HEK293 (cell line): ENCODE data around the gene AUP1.

Source experiments
- CTCF ChIA-PET: fragments of 350-600 bp; formaldehyde crosslinking; extraction: SDS; loops from one replicate; lab custom pipeline; 2021; ENCODE audit warnings: antibody characterized with exemption; lab: Yijun Ruan, JAX
- POLR2A ChIA-PET: fragments of 300-600 bp; formaldehyde crosslinking; extraction: SDS; loops from one replicate; lab custom pipeline; 2020; ENCODE audit warnings: antibody characterized with exemption, inconsistent platforms; lab: Yijun Ruan, JAX
- H3K27ac ChIP-seq: fragments of 200-500 bp; sonication (Bioruptor generic); 2 replicates; pipeline ENCODE4 v1.5.1; 2014; ENCODE audit warnings: low read depth, low read length, control low read depth, inconsistent platforms; ENCODE audit errors: extremely low read depth
- H3K36me3 ChIP-seq, 2 experiments: fragments of 200-500 bp in 1 of 2; sonication (Bioruptor generic) in 1 of 2; 1 replicate in 1 of 2; 2 replicates in 1 of 2; pipeline ENCODE4 v1.5.1; 2014 to 2017; ENCODE audit warnings: inconsistent platforms in 2 of 2, low read length in 2 of 2; ENCODE audit not compliant: control insufficient read depth in 2 of 2, insufficient read depth in 1 of 2
- H3K4me1 ChIP-seq: fragments of 200-500 bp; sonication (Bioruptor generic); 2 replicates; pipeline ENCODE4 v1.5.1; 2014; ENCODE audit warnings: mild to moderate bottlenecking, low read length, inconsistent platforms; ENCODE audit not compliant: control insufficient read depth, insufficient read depth
- H3K4me3 ChIP-seq: 2 replicates; pipeline ENCODE4 v1.5.1; 2011; ENCODE audit warnings: low read depth, mild to moderate bottlenecking, control low read depth, low read length, moderate library complexity
- H3K9me3 ChIP-seq: fragments of 200-500 bp; sonication (Bioruptor generic); 2 replicates; pipeline ENCODE4 v1.5.1; 2014; ENCODE audit warnings: low read depth, low read length, inconsistent platforms; ENCODE audit not compliant: control insufficient read depth, insufficient read depth
- CTCF ChIP-seq: fragments of 450-650 bp; formaldehyde crosslinking; IDR thresholded peaks from 2 replicates; pipeline ENCODE4 v1.5.1; 2016; ENCODE audit warnings: missing biosample characterization, missing genetic modification characterization
- GLI2 ChIP-seq: fragments of 450-650 bp; formaldehyde crosslinking; IDR thresholded peaks from 2 replicates; pipeline ENCODE4; 2017; ENCODE audit warnings: missing biosample characterization, missing genetic modification characterization, low read depth, borderline replicate concordance
- HOXA7 ChIP-seq: sonication (generic); formaldehyde crosslinking; IDR thresholded peaks from 2 replicates; pipeline ENCODE4 v1.8.1; 2022; ENCODE audit warnings: missing genetic modification reagents, borderline replicate concordance
- HOXD13 ChIP-seq: sonication (generic); formaldehyde crosslinking; IDR thresholded peaks from 2 replicates; pipeline ENCODE4 v1.8.0; 2022; ENCODE audit warnings: missing genetic modification reagents, borderline replicate concordance
- KLF16 ChIP-seq: fragments of 450-650 bp; formaldehyde crosslinking; IDR thresholded peaks from 2 replicates; pipeline ENCODE4 v1.5.1; 2017; ENCODE audit warnings: missing biosample characterization, missing genetic modification characterization
- RBAK ChIP-seq: fragments of 450-650 bp; formaldehyde crosslinking; IDR thresholded peaks from 2 replicates; pipeline ENCODE4 v1.5.1; 2016; ENCODE audit warnings: missing biosample characterization, missing genetic modification characterization
- SALL2 ChIP-seq: fragments of 450-650 bp; formaldehyde crosslinking; IDR thresholded peaks from 2 replicates; pipeline ENCODE4 v1.5.0; 2017; ENCODE audit warnings: missing biosample characterization, mild to moderate bottlenecking, missing genetic modification characterization, borderline replicate concordance
- SETDB1 ChIP-seq: IDR thresholded peaks from one replicate; pipeline ENCODE4 v1.6.1; 2017; ENCODE audit warnings: mild to moderate bottlenecking, low read length, moderate library complexity, mixed read lengths; ENCODE audit not compliant: insufficient read length
- SP7 ChIP-seq: fragments of 450-650 bp; formaldehyde crosslinking; IDR thresholded peaks from 2 replicates; pipeline ENCODE4 v1.5.1; 2016; ENCODE audit warnings: missing biosample characterization, missing genetic modification characterization
- ZBTB26 ChIP-seq: fragments of 450-650 bp; formaldehyde crosslinking; optimal IDR thresholded peaks from 2 replicates; pipeline ENCODE3; 2016; ENCODE audit warnings: missing biosample characterization, mild to moderate bottlenecking, missing genetic modification characterization
- ZFP41 ChIP-seq: fragments of 450-650 bp; formaldehyde crosslinking; IDR thresholded peaks from 2 replicates; pipeline ENCODE4 v1.5.1; 2016; ENCODE audit warnings: missing biosample characterization, missing genetic modification characterization, borderline replicate concordance
- ZNF114 ChIP-seq: fragments of 450-650 bp; formaldehyde crosslinking; IDR thresholded peaks from 2 replicates; pipeline ENCODE4 v1.5.0; 2017; ENCODE audit warnings: missing biosample characterization, missing genetic modification characterization
- ZNF121 ChIP-seq: fragments of 450-650 bp; formaldehyde crosslinking; IDR thresholded peaks from 2 replicates; pipeline ENCODE4 v1.5.1; 2016; ENCODE audit warnings: missing biosample characterization, missing genetic modification characterization
- ZNF18 ChIP-seq: fragments of 450-650 bp; formaldehyde crosslinking; IDR thresholded peaks from 2 replicates; pipeline ENCODE4 v1.5.1; 2016; ENCODE audit warnings: missing biosample characterization, missing genetic modification characterization
- ZNF2 ChIP-seq: fragments of 450-650 bp; formaldehyde crosslinking; IDR thresholded peaks from 2 replicates; pipeline ENCODE4 v1.5.1; 2016; ENCODE audit warnings: missing biosample characterization, missing genetic modification characterization
- ZNF488 ChIP-seq: fragments of 450-650 bp; formaldehyde crosslinking; IDR thresholded peaks from 2 replicates; pipeline ENCODE4 v1.5.1; 2016; ENCODE audit warnings: missing biosample characterization, missing genetic modification characterization
- ZNF518A ChIP-seq: fragments of 450-650 bp; formaldehyde crosslinking; conservative IDR thresholded peaks from 2 replicates; pipeline ENCODE4 v1.5.1; 2016; ENCODE audit warnings: low read depth, missing biosample characterization, missing genetic modification characterization
- ZNF544 ChIP-seq: fragments of 450-650 bp; formaldehyde crosslinking; IDR thresholded peaks from 2 replicates; pipeline ENCODE4 v1.5.0; 2017; ENCODE audit warnings: missing biosample characterization, missing genetic modification characterization
- ZNF548 ChIP-seq: fragments of 450-650 bp; formaldehyde crosslinking; IDR thresholded peaks from 2 replicates; pipeline ENCODE4 v1.5.1; 2016; ENCODE audit warnings: missing biosample characterization, missing genetic modification characterization
- ZNF610 ChIP-seq: fragments of 450-650 bp; formaldehyde crosslinking; IDR thresholded peaks from 2 replicates; pipeline ENCODE4 v1.5.1; 2016; ENCODE audit warnings: missing biosample characterization, missing genetic modification characterization, borderline replicate concordance
- ZNF645 ChIP-seq: fragments of 450-650 bp; formaldehyde crosslinking; IDR thresholded peaks from 2 replicates; pipeline ENCODE4; 2016; ENCODE audit warnings: missing biosample characterization, missing genetic modification characterization
- ZNF704 ChIP-seq: fragments of 450-650 bp; formaldehyde crosslinking; IDR thresholded peaks from 2 replicates; pipeline ENCODE4 v1.5.1; 2016; ENCODE audit warnings: missing biosample characterization, missing genetic modification characterization
- ZXDB ChIP-seq: fragments of 450-650 bp; formaldehyde crosslinking; IDR thresholded peaks from 2 replicates; pipeline ENCODE4 v1.5.1; 2016; ENCODE audit warnings: missing biosample characterization, missing genetic modification characterization

Gene AUP1

GRCh38 chr2:74524005-74524404, 5.5 kb downstream of the AUP1 start:
- H3K4me1 ChIP-seq = no peaks in the 10 kb centered on the region; the same call in 1 of the 2 replicates
- ChIA-PET POLR2A (no interaction called here), CTCF (no interaction called here)
- TF ChIP-seq SP7 (tag by site-specific recombination) = no peak
- no peak for TF ChIP-seq SETDB1
- TF ChIP-seq ZNF488 (tag by site-specific recombination) = no peak
- TF ChIP-seq ZBTB26 (tag by site-specific recombination) = no peak
- TF ChIP-seq ZNF610 (tag by site-specific recombination) = no peak
- TF ChIP-seq CTCF = no peak
- TF ChIP-seq ZXDB (tag by site-specific recombination) = no peak
- TF ChIP-seq ZNF114 (tag by site-specific recombination) = no peak
- TF ChIP-seq ZNF548 = no peak
- no peak for TF ChIP-seq ZNF544 (tag by site-specific recombination)
- TF ChIP-seq ZFP41 (tag by site-specific recombination) = no peak
- TF ChIP-seq RBAK (tag by site-specific recombination) = no peak
- TF ChIP-seq ZNF121 (tag by site-specific recombination) = no peak
- peaks cover 7 to 36% of the 10 kb centered on the region in 2 experiments; a peak in 1 of 3 replicates for H3K36me3 ChIP-seq
- no peak overlapping the region for H3K4me3 ChIP-seq
- H3K9me3 ChIP-seq = no peaks in the 10 kb centered on the region
- no peak overlapping the region for H3K27ac ChIP-seq

GRCh38 chr2:74522516-74522915, 7.0 kb downstream of the AUP1 start:
- Histone ChIP-seq H3K4me1 (no peaks in the 10 kb centered on the region), H3K36me3 (peaks cover 6 to 26% of the 10 kb centered on the region in 2 experiments; a peak in 1 of 3 replicates), H3K9me3 (no peaks in the 10 kb centered on the region), H3K4me3 (no peak overlapping the region), H3K27ac (no peak overlapping the region)
- ChIA-PET POLR2A (interaction anchor here (1.3 to 1.5 kb wide), 2 partner anchors 13 to 40 kb away, joined by 3 read pairs; partner anchors contain the start of genes CCDC142 and TTC31), CTCF (interaction anchor here (0.9 kb wide), 1 partner anchor 39 kb away, joined by 3 read pairs; the partner anchor contains the start of genes CCDC142 and TTC31)
- no peak for TF ChIP-seq ZNF645 (tag by site-specific recombination)
- TF ChIP-seq ZNF114 (tag by site-specific recombination) = no peak
- no peak for TF ChIP-seq ZNF518A
- TF ChIP-seq SALL2 (tag by site-specific recombination) = no peak
- no peak for TF ChIP-seq ZNF704 (tag by site-specific recombination)
- no peak for TF ChIP-seq HOXD13 (CRISPR knock-in tag)
- no peak for TF ChIP-seq GLI2 (tag by site-specific recombination)
- no peak for TF ChIP-seq ZNF18 (tag by site-specific recombination)
- no peak for TF ChIP-seq ZNF2 (tag by site-specific recombination)
- no peak for TF ChIP-seq HOXA7 (CRISPR knock-in tag)
- TF ChIP-seq KLF16 (tag by site-specific recombination) = no peak
